ENCODE measurements around the gene ZFAND3.

Gene ZFAND3

GRCh38 chr6:38192011-38192410 is 372.5 kb downstream of the ZFAND3 start:
- no peak overlapping the region for H3K23ac ChIP-seq (ENCODE audit: low read length in 2 of 2)
- no peak overlapping the region for H2BK12ac ChIP-seq (ENCODE audit: low read length in 2 of 2)
- no peaks in the 10 kb centered on the region for H3K9me3 ChIP-seq (ENCODE audit: control insufficient read depth, low read length)
- DNase-seq: no peak
- H3K79me1 ChIP-seq (replicated peaks; ENCODE audit: low read length, poor library complexity, severe bottlenecking): no peaks in the 10 kb centered on the region
- WGBS: 63% methylated on average over 9 of the region's 9 CpGs
- no peaks in the 10 kb centered on the region for H3K27me3 ChIP-seq (ENCODE audit: control insufficient read depth in 1 of 2, insufficient read depth in 1 of 2, low read length in 2 of 2)
- H2AFZ ChIP-seq (ENCODE audit: low read depth, low read length): no peak overlapping the region
- no peak overlapping the region for H2AK5ac ChIP-seq (ENCODE audit: low read length, severe bottlenecking)
- no peak overlapping the region for H3K4me3 ChIP-seq (ENCODE audit: insufficient read depth in 1 of 2, low read depth in 1 of 2, low read length in 2 of 2)
- no peak overlapping the region for H3K9ac ChIP-seq (ENCODE audit: low read length)
- no peak overlapping the region for H3K18ac ChIP-seq (ENCODE audit: low read depth in 1 of 2, low read length in 2 of 2)
- no peak overlapping the region for H3K14ac ChIP-seq (ENCODE audit: low read length in 2 of 2)
- no peak overlapping the region for H2BK15ac ChIP-seq (ENCODE audit: low read depth, poor library complexity, severe bottlenecking)
- H3K4me1 ChIP-seq (ENCODE audit: control insufficient read depth, insufficient read depth, low read depth, low read length): peaks cover 7% of the 10 kb centered on the region
- H2BK5ac ChIP-seq (ENCODE audit: low read depth, low read length, poor library complexity, severe bottlenecking): no peak overlapping the region
- peaks cover 0 to 4% of the 10 kb centered on the region in 2 experiments for H3K36me3 ChIP-seq (ENCODE audit: control insufficient read depth in 1 of 2, insufficient read depth in 2 of 2, low read depth in 1 of 2, low read length in 2 of 2)
- H2BK120ac ChIP-seq (ENCODE audit: low read depth, low read length): no peak overlapping the region
- no peak overlapping the region for H3K4me2 ChIP-seq (ENCODE audit: low read length, poor library complexity, severe bottlenecking)
- H3K27ac ChIP-seq (ENCODE audit: low read length, poor library complexity, severe bottlenecking): no peak overlapping the region
- no peak overlapping the region for H4K91ac ChIP-seq (ENCODE audit: low read length)
- H3K4ac ChIP-seq (ENCODE audit: low read depth in 1 of 2, low read length in 2 of 2): no peak overlapping the region
- no peak overlapping the region for H4K8ac ChIP-seq (ENCODE audit: low read length)

GRCh38 chr6:38192487-38192886 is 373.0 kb downstream of the ZFAND3 start:
- Histone ChIP-seq H2BK5ac (ENCODE audit: low read depth, low read length, poor library complexity, severe bottlenecking) (no peak overlapping the region), H3K4me1 (ENCODE audit: control insufficient read depth, insufficient read depth, low read depth, low read length) (peaks cover 7% of the 10 kb centered on the region), H2BK120ac (ENCODE audit: low read depth, low read length) (no peak overlapping the region), H3K4ac (ENCODE audit: low read depth in 1 of 2, low read length in 2 of 2) (peak overlapping the region in 1 of 2 experiments; percentile 61), H3K4me2 (ENCODE audit: low read length, poor library complexity, severe bottlenecking) (no peak overlapping the region), H3K36me3 (ENCODE audit: control insufficient read depth in 1 of 2, insufficient read depth in 2 of 2, low read depth in 1 of 2, low read length in 2 of 2) (peaks cover 0 to 4% of the 10 kb centered on the region in 2 experiments), H3K27ac (ENCODE audit: low read length, poor library complexity, severe bottlenecking) (no peak overlapping the region), H3K27me3 (ENCODE audit: control insufficient read depth in 1 of 2, insufficient read depth in 1 of 2, low read length in 2 of 2) (no peaks in the 10 kb centered on the region), H3K14ac (ENCODE audit: low read length in 2 of 2) (no peak overlapping the region), H3K9me3 (ENCODE audit: control insufficient read depth, low read length) (no peaks in the 10 kb centered on the region), H3K79me1 (replicated peaks; ENCODE audit: low read length, poor library complexity, severe bottlenecking) (peaks cover 1% of the 10 kb centered on the region), H2AK5ac (ENCODE audit: low read length, severe bottlenecking) (no peak overlapping the region), H2AFZ (ENCODE audit: low read depth, low read length) (no peak overlapping the region), H3K23ac (ENCODE audit: low read length in 2 of 2) (no peak overlapping the region), H3K18ac (ENCODE audit: low read depth in 1 of 2, low read length in 2 of 2) (no peak overlapping the region), H3K9ac (ENCODE audit: low read length) (no peak overlapping the region), H2BK12ac (ENCODE audit: low read length in 2 of 2) (no peak overlapping the region), H4K91ac (ENCODE audit: low read length) (no peak overlapping the region), H3K4me3 (ENCODE audit: insufficient read depth in 1 of 2, low read depth in 1 of 2, low read length in 2 of 2) (no peak overlapping the region), H4K8ac (ENCODE audit: low read length) (no peak overlapping the region), H2BK15ac (ENCODE audit: low read depth, poor library complexity, severe bottlenecking) (no peak overlapping the region)
- 78% methylated on average over 5 of the region's 5 CpGs for WGBS
- no peak for DNase-seq

GRCh38 chr6:38193051-38193450 is 373.5 kb downstream of the ZFAND3 start:
- Histone ChIP-seq H2AK5ac (ENCODE audit: low read length, severe bottlenecking) (no peak overlapping the region), H3K27me3 (ENCODE audit: control insufficient read depth in 1 of 2, insufficient read depth in 1 of 2, low read length in 2 of 2) (no peaks in the 10 kb centered on the region), H2BK120ac (ENCODE audit: low read depth, low read length) (no peak overlapping the region), H3K4me2 (ENCODE audit: low read length, poor library complexity, severe bottlenecking) (no peak overlapping the region), H3K36me3 (ENCODE audit: control insufficient read depth in 1 of 2, insufficient read depth in 2 of 2, low read depth in 1 of 2, low read length in 2 of 2) (peaks cover 0 to 4% of the 10 kb centered on the region in 2 experiments), H3K27ac (ENCODE audit: low read length, poor library complexity, severe bottlenecking) (no peak overlapping the region), H2BK12ac (ENCODE audit: low read length in 2 of 2) (no peak overlapping the region), H3K4ac (ENCODE audit: low read depth in 1 of 2, low read length in 2 of 2) (no peak overlapping the region), H3K4me3 (ENCODE audit: insufficient read depth in 1 of 2, low read depth in 1 of 2, low read length in 2 of 2) (no peak overlapping the region), H3K9me3 (ENCODE audit: control insufficient read depth, low read length) (no peaks in the 10 kb centered on the region), H2BK15ac (ENCODE audit: low read depth, poor library complexity, severe bottlenecking) (no peak overlapping the region), H4K8ac (ENCODE audit: low read length) (no peak overlapping the region), H4K91ac (ENCODE audit: low read length) (no peak overlapping the region), H2BK5ac (ENCODE audit: low read depth, low read length, poor library complexity, severe bottlenecking) (no peak overlapping the region), H2AFZ (ENCODE audit: low read depth, low read length) (no peak overlapping the region), H3K18ac (ENCODE audit: low read depth in 1 of 2, low read length in 2 of 2) (no peak overlapping the region), H3K23ac (ENCODE audit: low read length in 2 of 2) (no peak overlapping the region), H3K14ac (ENCODE audit: low read length in 2 of 2) (no peak overlapping the region), H3K9ac (ENCODE audit: low read length) (no peak overlapping the region), H3K79me1 (replicated peaks; ENCODE audit: low read length, poor library complexity, severe bottlenecking) (peaks cover 2% of the 10 kb centered on the region), H3K4me1 (ENCODE audit: control insufficient read depth, insufficient read depth, low read depth, low read length) (peaks cover 7% of the 10 kb centered on the region)
- WGBS: 85% methylated on average over 6 of the region's 7 CpGs
- no peak for DNase-seq

- 95% methylated on average over 5 of the region's 9 CpGs for WGBS
- H3K79me1 ChIP-seq (replicated peaks; ENCODE audit: low read length, poor library complexity, severe bottlenecking): peaks cover 2% of the 10 kb centered on the region
- H4K91ac ChIP-seq (ENCODE audit: low read length): no peak overlapping the region
- H3K27ac ChIP-seq (ENCODE audit: low read length, poor library complexity, severe bottlenecking): no peak overlapping the region
- H4K8ac ChIP-seq (ENCODE audit: low read length): no peak overlapping the region
- H3K27me3 ChIP-seq (ENCODE audit: control insufficient read depth in 1 of 2, insufficient read depth in 1 of 2, low read length in 2 of 2): no peaks in the 10 kb centered on the region
- H3K14ac ChIP-seq (ENCODE audit: low read length in 2 of 2): no peak overlapping the region
- no peak for DNase-seq
- H3K9ac ChIP-seq (ENCODE audit: low read length): no peak overlapping the region
- no peak overlapping the region for H3K4me3 ChIP-seq (ENCODE audit: insufficient read depth in 1 of 2, low read depth in 1 of 2, low read length in 2 of 2)
- peaks cover 7% of the 10 kb centered on the region for H3K4me1 ChIP-seq (ENCODE audit: control insufficient read depth, insufficient read depth, low read depth, low read length)
- no peak overlapping the region for H2BK120ac ChIP-seq (ENCODE audit: low read depth, low read length)
- no peak overlapping the region for H2BK12ac ChIP-seq (ENCODE audit: low read length in 2 of 2)
- H3K23ac ChIP-seq (ENCODE audit: low read length in 2 of 2): no peak overlapping the region
- no peak overlapping the region for H2BK5ac ChIP-seq (ENCODE audit: low read depth, low read length, poor library complexity, severe bottlenecking)
- H3K36me3 ChIP-seq (ENCODE audit: control insufficient read depth in 1 of 2, insufficient read depth in 2 of 2, low read depth in 1 of 2, low read length in 2 of 2): peaks cover 0 to 4% of the 10 kb centered on the region in 2 experiments
- H2AFZ ChIP-seq (ENCODE audit: low read depth, low read length): no peak overlapping the region
- H3K4ac ChIP-seq (ENCODE audit: low read depth in 1 of 2, low read length in 2 of 2): no peak overlapping the region
- no peak overlapping the region for H2AK5ac ChIP-seq (ENCODE audit: low read length, severe bottlenecking)
- H3K4me2 ChIP-seq (ENCODE audit: low read length, poor library complexity, severe bottlenecking): no peak overlapping the region
- no peaks in the 10 kb centered on the region for H3K9me3 ChIP-seq (ENCODE audit: control insufficient read depth, low read length)
- H3K18ac ChIP-seq (ENCODE audit: low read depth in 1 of 2, low read length in 2 of 2): no peak overlapping the region
- no peak overlapping the region for H2BK15ac ChIP-seq (ENCODE audit: low read depth, poor library complexity, severe bottlenecking)
Measured at GRCh38 chr6:38193481-38194281, 374.2 kb downstream of the ZFAND3 start.
